ENCODE results near the gene NKX1-1. TPM values are rescaled to one million over a fixed set of nuclear protein-coding genes. Genes with fewer than 3 reads are reported as not detected.
A peak's percentile ranks its signal among the peaks of the same experiment; 100 is the strongest.

Gene NKX1-1
- total and polyA plus RNA-seq, 9 of the 15 experiments (the other 6 are each of a cell fraction or from before 2014, with no cell fraction given) = not detected

- TF ChIP-seq ZBTB49 (CRISPR knock-in tag; IDR thresholded peaks at IDR 0.05; ENCODE audit: borderline replicate concordance) (0 out of 2 replicates have a peak, but pooled peaks have one; percentile 63), MAFF (IDR thresholded peaks at IDR 0.05; ENCODE audit: low read length) (no peak), HMG20B (CRISPR knock-in tag; IDR thresholded peaks at IDR 0.05) (no peak), ZNF174 (CRISPR knock-in tag; IDR thresholded peaks at IDR 0.05) (no peak), PURB (CRISPR knock-in tag; IDR thresholded peaks at IDR 0.05; ENCODE audit: low read depth) (no peak), TBP (optimal IDR thresholded peaks at IDR 0.05; ENCODE audit: low read depth, low read length) (no peak), ZBTB43 (CRISPR knock-in tag; IDR thresholded peaks at IDR 0.05) (0 out of 2 replicates have a peak, but pooled peaks have one; percentile 28), HINFP (tag; conservative IDR thresholded peaks at IDR 0.05; ENCODE audit: low read depth) (no peak), TEAD1 (CRISPR knock-in tag; IDR thresholded peaks at IDR 0.05) (0 out of 4 replicates have a peak, but pooled peaks of 1 of the 2 experiments have one; percentile 12), GABPB2 (CRISPR knock-in tag; conservative IDR thresholded peaks at IDR 0.05) (no peak), PRMT5 (CRISPR knock-in tag; IDR thresholded peaks at IDR 0.05) (no peak), SFPQ (IDR thresholded peaks at IDR 0.05; ENCODE audit: low read depth, low read length) (no peak), ASH1L (IDR thresholded peaks at IDR 0.05; ENCODE audit: borderline replicate concordance, low read depth, partially characterized antibody) (no peak), MTF1 (CRISPR knock-in tag; IDR thresholded peaks at IDR 0.05; ENCODE audit: borderline replicate concordance) (no peak), SAFB (IDR thresholded peaks at IDR 0.05; ENCODE audit: borderline replicate concordance, low read depth, low read length) (peak; percentile 100), ZEB2 (IDR thresholded peaks at IDR 0.05) (0 out of 2 replicates have a peak, but pooled peaks have one; percentile 15), ZNF511 (CRISPR knock-in tag; IDR thresholded peaks at IDR 0.05) (peak; percentile 58; the same call in 1 of the 2 replicates), U2AF1 (optimal IDR thresholded peaks at IDR 0.05; ENCODE audit: low read depth, low read length) (no peak), CREB1 (IDR thresholded peaks at IDR 0.05) (no peak), CREB1 (CRISPR knock-in tag; IDR thresholded peaks at IDR 0.05) (peak; percentile 24; the same call in 1 of the 2 replicates)
These were observed 8.8 kb upstream of the NKX1-1 start (continued) for GRCh38 chr4:1414831-1415680.

All from K562 (cell line).